Neural progenitor cell (in vitro differentiated cells): Measurements from ENCODE around the gene LIN9. TPM values are rescaled to one million over a fixed set of nuclear protein-coding genes. Genes with fewer than 3 reads are reported as not detected.

Experiments
- DNase-seq: peaks from one replicate; pipeline ENCODE4 v3.0.0-alpha.2; 2016; ENCODE audit warnings: low spot score
- H2AFZ ChIP-seq: fragments of 200-600 bp; sonication (generic); replicated peaks from 2 replicates; pipeline ENCODE4 v1.6.1; 2016; ENCODE audit warnings: antibody characterized with exemption
- H3F3A ChIP-seq: fragments of 200-600 bp; sonication (generic); 2 replicates; pipeline ENCODE4 v1.6.1; 2016; ENCODE audit warnings: antibody characterized with exemption, low read depth
- H3K27ac ChIP-seq: fragments of 200-600 bp; sonication (generic); 2 replicates; pipeline ENCODE4 v1.5.1; 2016; ENCODE audit warnings: mild to moderate bottlenecking
- H3K27me3 ChIP-seq: fragments of 200-600 bp; sonication (generic); 2 replicates; pipeline ENCODE4 v1.6.1; 2016; ENCODE audit warnings: mild to moderate bottlenecking, moderate library complexity
- H3K36me3 ChIP-seq: fragments of 200-600 bp; sonication (generic); 2 replicates; pipeline ENCODE4 v1.5.1; 2016
- H3K4me1 ChIP-seq: fragments of 200-600 bp; sonication (generic); 2 replicates; pipeline ENCODE4 v1.6.1; 2016; ENCODE audit warnings: mixed run types
- H3K4me2 ChIP-seq: fragments of 200-600 bp; sonication (generic); 2 replicates; pipeline ENCODE4 v1.6.1; 2016
- H3K4me3 ChIP-seq: fragments of 200-600 bp; sonication (generic); 2 replicates; pipeline ENCODE4 v1.5.1; 2016
- H3K79me2 ChIP-seq: fragments of 200-600 bp; sonication (generic); 2 replicates; pipeline ENCODE4 v1.6.1; 2016; ENCODE audit warnings: low read depth
- H3K9ac ChIP-seq: fragments of 200-600 bp; sonication (generic); 2 replicates; pipeline ENCODE4 v1.6.1; 2016
- H3K9me3 ChIP-seq: fragments of 200-600 bp; sonication (generic); 2 replicates; pipeline ENCODE4 v1.5.1; 2016; ENCODE audit warnings: low read depth
- H4K20me1 ChIP-seq: fragments of 200-600 bp; sonication (generic); 2 replicates; pipeline ENCODE4 v1.6.1; 2016; ENCODE audit warnings: low read depth
- H3K27ac Mint-ChIP-seq: 3 replicates; pipeline ENCODE4 v1.8.0; 2021; ENCODE audit warnings: mixed read lengths
- H3K27me3 Mint-ChIP-seq: 2 replicates; pipeline ENCODE4 v1.8.0; 2022; ENCODE audit warnings: low read depth, mild to moderate bottlenecking, inconsistent platforms, moderate library complexity, mixed read lengths; ENCODE audit not compliant: insufficient read depth
- H3K36me3 Mint-ChIP-seq: 3 replicates; pipeline ENCODE4 v1.8.0; 2021; ENCODE audit warnings: mixed read lengths
- H3K4me1 Mint-ChIP-seq: 3 replicates; pipeline ENCODE4 v1.8.0; 2021; ENCODE audit warnings: mixed read lengths
- H3K4me3 Mint-ChIP-seq: 3 replicates; pipeline ENCODE4 v1.8.0; 2021; ENCODE audit warnings: mild to moderate bottlenecking, moderate library complexity, mixed read lengths
- H3K9me3 Mint-ChIP-seq: 3 replicates; pipeline ENCODE4 v1.8.0; 2020; ENCODE audit warnings: mixed read lengths
- CTCF ChIP-seq: fragments of 200-600 bp; sonication (generic); IDR thresholded peaks from 2 replicates; pipeline ENCODE4 v1.5.1; 2017; ENCODE audit warnings: antibody characterized with exemption, mild to moderate bottlenecking
- EZH2 ChIP-seq: fragments of 200-600 bp; sonication (generic); IDR thresholded peaks from 2 replicates; pipeline ENCODE4 v1.6.1; 2017; ENCODE audit warnings: antibody characterized with exemption, mild to moderate bottlenecking, moderate library complexity
- EZH2phosphoT487 ChIP-seq: fragments of 200-600 bp; sonication (generic); IDR thresholded peaks from 2 replicates; pipeline ENCODE4 v1.6.1; 2017; ENCODE audit warnings: antibody characterized with exemption
- total RNA-seq: library from RNA; depleted of rRNA; stranded (reverse); fragments of >200 nt; gene quantifications from 2 replicates; pipeline ENCODE4 v1.2.3, GENCODE V29; 2015; ENCODE audit warnings: low replicate concordance

LIN9 gene
- total RNA-seq, 1 donor from 2014 or later, result 34.4 TPM

- Histone ChIP-seq H3K4me1 (peaks cover 19% of the 10 kb centered on the region), H3K4me2 (no peak overlapping the region), H3K4me3 (no peak overlapping the region), H3K27ac (no peak overlapping the region), H3K27me3 (peaks cover 3% of the 10 kb centered on the region), H3K79me2 (no peaks in the 10 kb centered on the region), H3K9me3 (no peaks in the 10 kb centered on the region), H3F3A (peaks cover 8% of the 10 kb centered on the region), H4K20me1 (no peaks in the 10 kb centered on the region), H3K9ac (no peak overlapping the region), H3K36me3 (no peaks in the 10 kb centered on the region), H2AFZ (peak overlapping the region; percentile 84)
- no peaks in the 10 kb centered on the region for H3K36me3 Mint-ChIP-seq
- peaks cover 5% of the 10 kb centered on the region for H3K27me3 Mint-ChIP-seq
- no peaks in the 10 kb centered on the region for H3K9me3 Mint-ChIP-seq
- no peak overlapping the region for H3K27ac Mint-ChIP-seq
- peaks cover 26% of the 10 kb centered on the region for H3K4me1 Mint-ChIP-seq
- TF ChIP-seq EZH2, result no peak
- TF ChIP-seq EZH2phosphoT487, result no peak
- TF ChIP-seq CTCF, result no peak
- H3K4me3 Mint-ChIP-seq, result no peak overlapping the region
- no peak for DNase-seq
These were observed 93.7 kb downstream of the LIN9 start for GRCh38 chr1:226215239-226215638.

- Mint-ChIP-seq H3K27ac (no peak overlapping the region), H3K36me3 (no peaks in the 10 kb centered on the region), H3K4me3 (no peak overlapping the region), H3K9me3 (no peaks in the 10 kb centered on the region), H3K4me1 (peaks cover 36% of the 10 kb centered on the region), H3K27me3 (peaks cover 8% of the 10 kb centered on the region)
- H3K4me2 ChIP-seq, result no peak overlapping the region
- H2AFZ ChIP-seq, result peak overlapping the region; percentile 52
- peaks cover 26% of the 10 kb centered on the region for H3K4me1 ChIP-seq
- TF ChIP-seq CTCF (no peak), EZH2phosphoT487 (no peak), EZH2 (no peak)
- H3K9ac ChIP-seq, result no peak overlapping the region
- no peaks in the 10 kb centered on the region for H4K20me1 ChIP-seq
- H3K9me3 ChIP-seq, result no peaks in the 10 kb centered on the region
- H3K27ac ChIP-seq, result no peak overlapping the region
- H3F3A ChIP-seq, result peaks cover 4% of the 10 kb centered on the region
- H3K36me3 ChIP-seq, result no peaks in the 10 kb centered on the region
- no peaks in the 10 kb centered on the region for H3K27me3 ChIP-seq
- no peaks in the 10 kb centered on the region for H3K79me2 ChIP-seq
- no peak for DNase-seq
- H3K4me3 ChIP-seq, result no peak overlapping the region
These were observed 96.4 kb downstream of the LIN9 start for GRCh38 chr1:226212545-226212944.

- Histone ChIP-seq H3F3A (peaks cover 4% of the 10 kb centered on the region), H3K79me2 (no peaks in the 10 kb centered on the region), H3K27ac (no peak overlapping the region), H3K4me1 (peaks cover 26% of the 10 kb centered on the region), H4K20me1 (no peaks in the 10 kb centered on the region), H2AFZ (no peak overlapping the region), H3K4me2 (no peak overlapping the region), H3K36me3 (no peaks in the 10 kb centered on the region), H3K27me3 (no peaks in the 10 kb centered on the region), H3K4me3 (no peak overlapping the region), H3K9me3 (no peaks in the 10 kb centered on the region), H3K9ac (no peak overlapping the region)
- Mint-ChIP-seq H3K4me1 (peaks cover 36% of the 10 kb centered on the region), H3K27ac (no peak overlapping the region), H3K9me3 (no peaks in the 10 kb centered on the region), H3K27me3 (peaks cover 9% of the 10 kb centered on the region), H3K4me3 (no peak overlapping the region), H3K36me3 (no peaks in the 10 kb centered on the region)
- no peak for TF ChIP-seq EZH2phosphoT487
- no peak for TF ChIP-seq CTCF
- no peak for TF ChIP-seq EZH2
- DNase-seq, result no peak
These were observed 97.7 kb downstream of the LIN9 start for GRCh38 chr1:226211181-226211821.
